Lung (tissue), 12 donors: ENCODE measurements around the gene SCYGR8. TPM values are rescaled to one million over a fixed set of nuclear protein-coding genes. Genes with fewer than 3 reads are reported as not detected.
"Not testable (repeated sequence)": the region's sequence is repeated elsewhere in the genome, so short reads cannot be mapped to it uniquely, and the experiment has no call there.

Experiments
- ATAC-seq: fragments of 200-7000 bp; cut with Tn5 transposase; one replicate; pipeline ENCODE4 v1.9.1; 2020; ENCODE audit warnings: moderate number of reproducible peaks; ENCODE audit not compliant: insufficient read depth, low FRiP score
- DNase-seq, 3 donors: peaks; one replicate each; pipeline ENCODE4 v3.0.0-alpha.2; 2013 to 2017
- H3K27ac ChIP-seq, 2 donors: one replicate each; pipeline ENCODE4 v1.5.1; 2013; ENCODE audit warnings: mild to moderate bottlenecking in 2 of 2, moderate library complexity in 2 of 2, control low read depth in 1 of 2, inconsistent platforms in 1 of 2, low read depth in 1 of 2, low read length in 1 of 2
- H3K27me3 ChIP-seq, 3 donors: one replicate each; pipeline ENCODE4 v1.5.1; 2013; ENCODE audit warnings: low read length in 2 of 3; ENCODE audit not compliant: control insufficient read depth in 3 of 3, insufficient read depth in 3 of 3
- H3K36me3 ChIP-seq, 4 donors: one replicate each; pipeline ENCODE4 v1.5.1; 2013; ENCODE audit warnings: low read length in 4 of 4, mild to moderate bottlenecking in 1 of 4, moderate library complexity in 1 of 4; ENCODE audit not compliant: control insufficient read depth in 4 of 4, insufficient read depth in 4 of 4
- H3K4me1 ChIP-seq, 5 donors: one replicate each; pipeline ENCODE4 v1.5.1; 2013; ENCODE audit warnings: low read length in 5 of 5, mild to moderate bottlenecking in 2 of 5, moderate library complexity in 1 of 5; ENCODE audit not compliant: control insufficient read depth in 5 of 5, insufficient read depth in 5 of 5
- H3K4me3 ChIP-seq: one replicate; pipeline ENCODE4 v1.5.1; 2013; ENCODE audit warnings: mild to moderate bottlenecking, control low read depth, moderate library complexity
- H3K9ac ChIP-seq, 2 donors: one replicate each; pipeline ENCODE4 v1.5.1; 2013; ENCODE audit warnings: low read length in 2 of 2, control low read depth in 1 of 2; ENCODE audit not compliant: insufficient read depth in 1 of 2
- H3K9me3 ChIP-seq, 4 donors: one replicate each; pipeline ENCODE4 v1.5.1; 2013; ENCODE audit warnings: low read length in 3 of 4, mild to moderate bottlenecking in 1 of 4, moderate library complexity in 1 of 4; ENCODE audit not compliant: control insufficient read depth in 4 of 4, insufficient read depth in 3 of 4
- CTCF ChIP-seq: IDR thresholded peaks from 2 replicates; pipeline ENCODE4 v1.5.1; 2012; ENCODE audit warnings: mild to moderate bottlenecking; ENCODE audit errors: control extremely low read depth, extremely low read depth
- WGBS, 2 donors: extraction: QIAGEN DNeasy Blood & Tissue Kit; methylation state at CpG; one replicate each; pipeline ENCODE4 v1.1.7; 2013; 5-methylcytosine and 5-hydroxymethylcytosine counted together
- polyA plus RNA-seq, 2 donors: library from polyadenylated mRNA; stranded (reverse); fragments of 200-250 nt; gene quantifications; one replicate each; pipeline ENCODE4 v1.2.1, GENCODE V29; 2013
- total RNA-seq, 2 donors: library from RNA; depleted of rRNA in 1 of 2; stranded (reverse); fragments of >200 nt in 1 of 2; gene quantifications; one replicate each; pipeline ENCODE4 v1.2.1, GENCODE V29; 2014 to 2021
- donor health status: control.
- donor health status: control.
- donor health status: Bipolar disorder and iron deficiency.
- donor health status: healthy.
- donor health status: DM: yes; HTN: yes; CAD: no.

SCYGR8 gene
- total and polyA plus RNA-seq, 4 donors, result not detected

DNA sequence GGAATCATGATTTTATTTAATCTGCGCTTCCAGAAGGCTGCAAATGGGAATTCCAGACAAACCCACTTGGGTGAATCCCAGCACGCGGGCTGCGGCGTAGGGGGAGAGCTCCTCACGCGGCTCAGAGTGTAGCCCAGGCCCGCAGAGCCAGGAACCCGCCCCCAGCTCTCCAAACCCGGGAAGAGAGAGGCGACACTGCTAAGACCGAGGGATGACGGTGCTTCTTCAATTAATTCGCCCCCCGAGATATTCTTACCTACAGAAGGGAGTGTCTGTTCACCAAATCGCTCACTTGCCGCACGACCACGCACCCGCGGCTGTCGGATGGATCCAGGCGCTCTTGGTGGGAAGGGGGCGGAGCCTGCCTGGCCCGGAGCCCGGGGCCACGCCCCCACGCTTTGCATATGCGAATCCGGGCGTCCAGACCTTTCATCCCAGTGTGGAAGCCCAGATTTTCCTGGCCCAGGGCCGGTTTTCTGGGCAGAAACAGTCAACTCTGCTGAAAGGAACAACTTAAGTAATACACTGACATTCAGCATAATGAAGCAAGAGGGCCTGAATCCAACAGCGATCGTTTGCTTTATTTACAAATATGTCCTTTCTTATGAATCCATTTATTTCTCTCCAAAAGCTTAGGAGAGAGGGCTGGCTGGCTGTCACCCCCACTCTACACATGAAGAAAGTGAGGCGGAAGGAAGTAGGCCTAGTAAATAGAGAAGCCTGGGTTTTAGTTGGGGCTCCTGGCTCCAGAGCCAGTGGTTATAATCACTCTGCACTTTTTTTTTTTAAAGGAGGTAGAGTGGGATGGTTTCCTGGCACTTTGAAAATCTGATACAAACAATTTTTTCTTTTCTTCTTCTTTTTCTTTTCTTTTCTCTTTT lies 27.8 kb upstream of the SCYGR8 start, which contains the start of gene SLC19A3:
Gene SLC19A3 (minus strand): TSS at position 342 of the 881 bp plus-strand sequence. CDS start 15,710 bp downstream, outside the sequence.
- H3K9ac ChIP-seq, result peak within 1 kb of the TSS in 1 of 2 donors; percentile 71
- 6 to 7% methylated on average over 33 to 35 of the region's 35 CpGs for WGBS, 2 donors
- H3K4me3 ChIP-seq, result peak within 1 kb of the TSS; percentile 4
- H3K9me3 ChIP-seq, result no peaks in the 10 kb centered on the region
- peak; percentile 96 to 99 (median 99) for DNase-seq
- no peaks in the 10 kb centered on the region for H3K27me3 ChIP-seq
- H3K27ac ChIP-seq, result peak within 1 kb of the TSS in 1 of 2 donors; percentile 38
- TF ChIP-seq CTCF, result no peak
- H3K36me3 ChIP-seq, result no peaks in the 10 kb centered on the region
- peak; percentile 87 for ATAC-seq
- H3K4me1 ChIP-seq, result peaks cover 0 to 8% (median 0%) of the 10 kb centered on the region in 5 donors

DNA sequence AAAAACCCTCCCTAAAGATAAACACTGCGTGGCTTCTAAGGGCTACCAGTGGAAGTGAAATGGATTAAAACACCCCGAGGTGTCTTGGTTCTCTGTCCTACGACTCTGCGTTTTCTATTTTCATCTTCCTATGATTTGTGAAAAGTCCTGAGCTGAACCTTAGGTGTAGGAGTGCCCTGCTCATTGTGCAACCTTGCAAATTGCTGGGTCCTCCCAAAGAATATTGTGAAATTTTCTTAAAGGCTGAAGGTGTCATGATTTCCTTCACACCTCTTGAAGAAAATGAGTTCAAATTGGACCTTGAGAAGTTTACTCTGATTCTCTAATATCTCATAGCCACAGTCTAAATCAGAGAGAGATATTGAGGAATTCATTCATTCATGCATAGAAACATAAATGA lies 26.1 kb upstream of the SCYGR8 start:
- no peaks in the 10 kb centered on the region for H3K27me3 ChIP-seq
- ATAC-seq (no peak), DNase-seq (no peak)
- no peak for TF ChIP-seq CTCF
- no peaks in the 10 kb centered on the region for H3K36me3 ChIP-seq
- WGBS, 2 donors, result 81 to 83% methylated on average over 4 of the region's 4 CpGs
- no peak overlapping the region for H3K27ac ChIP-seq
- no peak overlapping the region for H3K9ac ChIP-seq
- no peaks in the 10 kb centered on the region for H3K9me3 ChIP-seq
- peaks cover 0 to 8% (median 0%) of the 10 kb centered on the region in 5 donors for H3K4me1 ChIP-seq
- no peak overlapping the region for H3K4me3 ChIP-seq

DNA sequence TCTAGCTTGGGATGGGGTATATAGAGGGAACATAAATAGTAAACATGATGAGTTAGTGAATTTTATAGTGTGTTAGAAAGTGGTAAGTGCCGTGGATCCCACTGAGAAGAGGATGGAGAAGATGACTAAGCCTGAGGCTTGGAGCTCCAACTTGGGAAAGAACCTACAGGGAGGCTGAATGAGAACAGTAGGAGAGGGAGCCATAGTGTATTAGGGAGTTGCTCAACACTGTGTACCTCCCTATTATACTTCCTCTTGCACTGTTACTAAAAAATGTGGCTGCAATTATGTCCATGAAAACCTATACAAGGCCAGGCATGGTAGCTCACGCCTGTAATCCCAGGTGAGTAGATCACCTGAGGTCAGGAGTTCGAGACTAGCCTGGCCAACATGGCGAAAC lies 25.0 kb upstream of the SCYGR8 start:
- Histone ChIP-seq H3K4me3 (no peak overlapping the region), H3K9ac (no peak overlapping the region), H3K9me3 (no peaks in the 10 kb centered on the region), H3K27ac (no peak overlapping the region), H3K36me3 (no peaks in the 10 kb centered on the region), H3K4me1 (peaks cover 0 to 8% (median 0%) of the 10 kb centered on the region in 5 donors), H3K27me3 (no peaks in the 10 kb centered on the region)
- TF ChIP-seq CTCF, result no peak
- WGBS, 2 donors, result 90 to 92% methylated on average over 4 of the region's 4 CpGs
- DNase-seq, result no peak
- ATAC-seq, result no peak

- not testable (repeated sequence) for ATAC-seq, H3K9me3 ChIP-seq, H3K27me3 ChIP-seq, H3K9ac ChIP-seq, H3K4me1 ChIP-seq, H3K27ac ChIP-seq, H3K4me3 ChIP-seq, H3K36me3 ChIP-seq
- 71 to 85% methylated on average over 7 of the region's 7 CpGs for WGBS, 2 donors
- DNase-seq, result peak in 2 of 3 donors; percentile 10 to 53
These were observed 22.9 kb upstream of the SCYGR8 start for GRCh38 chr2:227722821-227723220.
